ENCODE data around the gene PRSS33.

GRCh38 chr16:2742323-2743006 lies 44.9 kb downstream of the PRSS33 start:
- TF ChIP-seq, protein P1, sequence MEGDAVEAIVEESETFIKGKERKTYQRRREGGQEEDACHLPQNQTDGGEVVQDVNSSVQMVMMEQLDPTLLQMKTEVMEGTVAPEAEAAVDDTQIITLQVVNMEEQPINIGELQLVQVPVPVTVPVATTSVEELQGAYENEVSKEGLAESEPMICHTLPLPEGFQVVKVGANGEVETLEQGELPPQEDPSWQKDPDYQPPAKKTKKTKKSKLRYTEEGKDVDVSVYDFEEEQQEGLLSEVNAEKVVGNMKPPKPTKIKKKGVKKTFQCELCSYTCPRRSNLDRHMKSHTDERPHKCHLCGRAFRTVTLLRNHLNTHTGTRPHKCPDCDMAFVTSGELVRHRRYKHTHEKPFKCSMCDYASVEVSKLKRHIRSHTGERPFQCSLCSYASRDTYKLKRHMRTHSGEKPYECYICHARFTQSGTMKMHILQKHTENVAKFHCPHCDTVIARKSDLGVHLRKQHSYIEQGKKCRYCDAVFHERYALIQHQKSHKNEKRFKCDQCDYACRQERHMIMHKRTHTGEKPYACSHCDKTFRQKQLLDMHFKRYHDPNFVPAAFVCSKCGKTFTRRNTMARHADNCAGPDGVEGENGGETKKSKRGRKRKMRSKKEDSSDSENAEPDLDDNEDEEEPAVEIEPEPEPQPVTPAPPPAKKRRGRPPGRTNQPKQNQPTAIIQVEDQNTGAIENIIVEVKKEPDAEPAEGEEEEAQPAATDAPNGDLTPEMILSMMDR (IDR thresholded peaks at IDR 0.05): no peak
- TF ChIP-seq POLR2A (IDR thresholded peaks at IDR 0.05): no peak
- no peak for TF ChIP-seq EP300 (IDR thresholded peaks at IDR 0.05)

Measured in gastroesophageal sphincter (tissue), 3 donors.